HepG2 (cell line): ENCODE results near the gene SP9. TPM values are rescaled to one million over a fixed set of nuclear protein-coding genes. Genes with fewer than 3 reads are reported as not detected.

ENCODE experiments used
- DZIP1 ChIP-seq: sonication (generic); formaldehyde crosslinking; IDR thresholded peaks from 2 replicates; pipeline ENCODE4 v1.5.0; 2020; ENCODE audit warnings: mild to moderate bottlenecking, missing genetic modification reagents
- MAFF ChIP-seq: IDR thresholded peaks from 2 replicates; pipeline ENCODE4 v1.6.1; 2011; ENCODE audit warnings: low read depth, low read length, improper control_type of control experiment
- NFKB2 ChIP-seq: sonication (generic); formaldehyde crosslinking; IDR thresholded peaks from 2 replicates; pipeline ENCODE4 v1.4.0; 2020; ENCODE audit warnings: missing genetic modification reagents, borderline replicate concordance
- SMYD3 ChIP-seq: sonication (generic); formaldehyde crosslinking; IDR thresholded peaks from 2 replicates; pipeline ENCODE4 v1.8.1; 2023; ENCODE audit warnings: mild to moderate bottlenecking, missing genetic modification reagents
- ZFAT ChIP-seq: sonication (generic); formaldehyde crosslinking; conservative IDR thresholded peaks from 2 replicates; pipeline ENCODE4 v1.8.1; 2023; ENCODE audit warnings: missing genetic modification reagents, inconsistent platforms
- ZNF720 ChIP-seq: sonication (generic); formaldehyde crosslinking; IDR thresholded peaks from 2 replicates; pipeline ENCODE4 v1.4.0; 2020; ENCODE audit warnings: missing genetic modification reagents
- polyA plus RNA-seq, 8 experiments: library from polyadenylated mRNA; depleted of rRNA in 3 of 8; stranded (reverse) in 7 of 8; unstranded in 1 of 8; fragments of >200 nt; fragmentation: Illumina TruSeq in 4 of 8; extraction: Trizol in 4 of 8; gene quantifications; 2 replicates each; pipeline versions ENCODE4 v1.2.1 to v1.2.3, GENCODE V29; 2011 to 2016; ENCODE audit warnings: low read depth in 4 of 8, missing spikeins in 1 of 8, mixed read lengths in 1 of 8; ENCODE audit not compliant: insufficient read depth in 1 of 8
- total RNA-seq, 5 experiments: library from RNA; depleted of rRNA; stranded (reverse); fragments of >200 nt; fragmentation: Illumina TruSeq; extraction: Trizol; gene quantifications; 2 replicates each; pipeline ENCODE4 v1.2.3, GENCODE V29; 2016; ENCODE audit warnings: low read depth in 1 of 5
- TF ChIP-seq, protein P1 (sequence below): sonication (generic); formaldehyde crosslinking; IDR thresholded peaks from 2 replicates; pipeline ENCODE4 v1.9.0; 2021; ENCODE audit warnings: missing genetic modification reagents, borderline replicate concordance

SP9 gene
- total and polyA plus RNA-seq, 2 of the 13 experiments (the other 11 are each of a cell fraction or from before 2014, with no cell fraction given), result not detected

DNA sequence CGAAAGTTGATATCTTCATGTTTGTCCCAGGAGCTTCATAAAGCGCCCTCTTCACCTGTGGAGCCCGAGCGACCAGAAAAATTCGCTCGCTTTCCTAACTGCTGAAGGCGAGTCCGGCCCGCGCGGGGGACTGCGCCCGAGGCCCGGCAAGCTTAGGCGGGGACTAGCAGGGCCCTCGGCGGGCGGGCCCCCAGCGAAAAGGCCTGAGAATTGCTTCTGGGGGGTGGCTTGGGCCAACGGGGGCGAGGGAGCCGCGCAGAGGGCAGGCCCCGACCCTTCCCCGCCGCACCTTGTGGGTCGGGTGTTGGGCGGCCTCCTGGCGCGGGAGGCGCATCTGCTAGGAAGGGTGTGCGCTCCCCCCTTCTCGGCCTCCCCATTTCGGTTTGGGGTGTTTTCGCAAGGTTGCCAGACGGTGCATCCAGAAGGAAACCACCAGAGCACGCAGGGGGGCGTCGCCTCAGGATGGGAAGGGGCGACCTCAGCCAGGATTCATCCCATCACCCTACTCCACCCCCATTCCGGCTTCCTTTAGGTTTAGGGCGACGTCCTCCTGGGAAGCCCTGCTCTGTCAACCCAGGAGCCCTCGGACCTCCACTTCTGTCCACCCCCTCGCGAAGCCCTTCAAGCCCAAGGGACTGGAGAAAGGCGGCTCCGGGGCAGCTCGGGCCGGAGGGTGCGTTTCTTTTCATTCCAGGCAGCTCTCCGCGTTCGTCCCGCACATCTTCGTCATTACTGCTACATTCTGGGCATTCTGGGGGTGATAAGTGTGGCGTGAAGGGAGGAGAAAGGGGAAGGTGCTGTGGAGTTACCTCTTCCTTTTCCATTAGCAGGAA is 9.1 kb downstream of the SP9 start (continued):
- TF ChIP-seq NFKB2 (CRISPR knock-in tag) (0 out of 2 replicates have a peak, but pooled peaks have one; percentile 31), DZIP1 (CRISPR knock-in tag) (no peak), ZNF720 (CRISPR knock-in tag) (no peak), SMYD3 (CRISPR knock-in tag) (no peak), MAFF (no peak), ZFAT (CRISPR knock-in tag) (no peak)
- TF ChIP-seq, protein P1, sequence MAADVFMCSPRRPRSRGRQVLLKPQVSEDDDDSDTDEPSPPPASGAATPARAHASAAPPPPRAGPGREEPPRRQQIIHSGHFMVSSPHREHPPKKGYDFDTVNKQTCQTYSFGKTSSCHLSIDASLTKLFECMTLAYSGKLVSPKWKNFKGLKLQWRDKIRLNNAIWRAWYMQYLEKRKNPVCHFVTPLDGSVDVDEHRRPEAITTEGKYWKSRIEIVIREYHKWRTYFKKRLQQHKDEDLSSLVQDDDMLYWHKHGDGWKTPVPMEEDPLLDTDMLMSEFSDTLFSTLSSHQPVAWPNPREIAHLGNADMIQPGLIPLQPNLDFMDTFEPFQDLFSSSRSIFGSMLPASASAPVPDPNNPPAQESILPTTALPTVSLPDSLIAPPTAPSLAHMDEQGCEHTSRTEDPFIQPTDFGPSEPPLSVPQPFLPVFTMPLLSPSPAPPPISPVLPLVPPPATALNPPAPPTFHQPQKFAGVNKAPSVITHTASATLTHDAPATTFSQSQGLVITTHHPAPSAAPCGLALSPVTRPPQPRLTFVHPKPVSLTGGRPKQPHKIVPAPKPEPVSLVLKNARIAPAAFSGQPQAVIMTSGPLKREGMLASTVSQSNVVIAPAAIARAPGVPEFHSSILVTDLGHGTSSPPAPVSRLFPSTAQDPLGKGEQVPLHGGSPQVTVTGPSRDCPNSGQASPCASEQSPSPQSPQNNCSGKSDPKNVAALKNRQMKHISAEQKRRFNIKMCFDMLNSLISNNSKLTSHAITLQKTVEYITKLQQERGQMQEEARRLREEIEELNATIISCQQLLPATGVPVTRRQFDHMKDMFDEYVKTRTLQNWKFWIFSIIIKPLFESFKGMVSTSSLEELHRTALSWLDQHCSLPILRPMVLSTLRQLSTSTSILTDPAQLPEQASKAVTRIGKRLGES (CRISPR knock-in tag), result no peak
